Activated T-cell treated with anti-CD3 and anti-CD28 coated beads for 48 hours (primary cell): ENCODE measurements around the gene GPD1.

Source experiments
- DNase-seq: peaks from one replicate; pipeline ENCODE4 v3.0.0-alpha.2; 2020; ENCODE audit warnings: low read depth

Gene GPD1

DNA sequence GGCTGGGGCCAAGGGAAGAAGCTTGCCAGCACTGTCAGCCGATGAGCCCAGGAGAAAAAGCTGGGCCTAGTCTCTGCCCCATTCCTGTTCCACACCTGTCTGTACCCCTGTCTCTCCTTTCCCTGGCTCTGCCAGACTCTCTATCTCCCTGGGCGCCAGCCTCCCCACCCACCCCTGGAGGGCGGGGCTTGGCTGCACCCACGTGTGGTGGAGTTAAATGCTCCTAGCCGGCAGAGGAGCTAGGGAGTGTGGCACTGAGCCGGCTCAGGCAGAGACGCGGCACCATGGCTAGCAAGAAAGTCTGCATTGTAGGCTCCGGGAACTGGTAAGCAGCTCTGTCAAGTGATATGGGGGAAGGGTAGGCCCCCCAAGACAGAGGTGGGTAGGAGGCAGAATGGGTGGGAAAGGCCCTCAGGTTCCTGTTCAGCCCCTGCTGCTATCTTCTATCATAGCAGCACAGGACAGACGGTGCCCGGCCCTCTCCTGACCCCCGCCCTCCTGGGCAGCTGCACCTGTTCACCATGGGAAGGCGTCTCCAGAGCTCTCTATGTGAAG, at the start of gene GPD1:
GPD1 (plus strand) TSS at position 242 of the 555 bp plus-strand sequence; CDS start at position 285, 43 bp downstream.
- DNase-seq: no peak

GRCh38 chr12:50055831-50056638, 47.8 kb upstream of the GPD1 start:
- DNase-seq: peak; percentile 60

- DNase-seq: no peak
These were observed 47.2 kb upstream of the GPD1 start for GRCh38 chr12:50056639-50056976.

DNA sequence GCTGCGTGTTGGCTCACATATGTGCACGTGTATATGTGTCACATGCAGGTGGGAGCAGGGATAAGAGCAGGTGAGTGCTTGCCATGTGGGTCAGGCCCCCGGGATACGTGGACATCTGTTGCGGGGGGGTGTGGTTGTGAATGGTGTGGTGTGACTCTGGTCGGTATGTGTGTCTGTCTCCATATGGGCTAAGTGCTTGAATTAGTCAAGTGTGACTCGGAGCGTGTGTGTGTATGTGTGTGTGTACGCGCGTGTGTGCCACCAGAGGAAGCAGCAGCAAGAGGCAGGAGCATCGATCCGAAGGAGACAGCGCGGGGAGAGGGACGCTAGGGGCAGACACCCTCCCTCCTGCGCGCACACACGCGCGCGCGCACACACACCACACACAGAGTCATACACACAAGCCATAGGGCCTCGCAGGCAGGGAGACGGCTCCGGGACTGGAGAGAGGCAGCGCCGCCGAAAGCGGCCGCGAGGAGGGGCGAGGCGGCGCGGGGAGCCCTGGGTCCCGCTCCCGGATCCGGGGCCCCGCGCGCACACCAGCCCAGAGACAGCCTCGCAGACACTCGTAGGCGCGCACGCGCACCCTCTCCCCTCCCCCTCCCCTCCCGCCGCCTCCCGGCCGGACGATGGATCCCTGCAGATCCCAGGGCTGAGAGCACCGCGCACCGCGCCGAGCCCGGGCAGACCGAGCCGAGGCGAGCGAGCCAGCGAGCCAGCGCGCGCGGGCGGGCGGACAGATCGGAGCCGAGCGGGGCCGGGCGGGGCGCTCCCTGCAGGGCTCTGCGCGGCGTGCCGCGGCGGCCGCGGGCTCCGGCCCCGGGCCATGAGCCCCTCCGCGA, 46.6 kb upstream of the GPD1 start, which contains the start of gene ASIC1:
ASIC1 (plus strand) TSS at position 597 of the 842 bp plus-strand sequence. CDS start 1,171 bp downstream, outside the sequence.
- DNase-seq: peak; percentile 56

DNA sequence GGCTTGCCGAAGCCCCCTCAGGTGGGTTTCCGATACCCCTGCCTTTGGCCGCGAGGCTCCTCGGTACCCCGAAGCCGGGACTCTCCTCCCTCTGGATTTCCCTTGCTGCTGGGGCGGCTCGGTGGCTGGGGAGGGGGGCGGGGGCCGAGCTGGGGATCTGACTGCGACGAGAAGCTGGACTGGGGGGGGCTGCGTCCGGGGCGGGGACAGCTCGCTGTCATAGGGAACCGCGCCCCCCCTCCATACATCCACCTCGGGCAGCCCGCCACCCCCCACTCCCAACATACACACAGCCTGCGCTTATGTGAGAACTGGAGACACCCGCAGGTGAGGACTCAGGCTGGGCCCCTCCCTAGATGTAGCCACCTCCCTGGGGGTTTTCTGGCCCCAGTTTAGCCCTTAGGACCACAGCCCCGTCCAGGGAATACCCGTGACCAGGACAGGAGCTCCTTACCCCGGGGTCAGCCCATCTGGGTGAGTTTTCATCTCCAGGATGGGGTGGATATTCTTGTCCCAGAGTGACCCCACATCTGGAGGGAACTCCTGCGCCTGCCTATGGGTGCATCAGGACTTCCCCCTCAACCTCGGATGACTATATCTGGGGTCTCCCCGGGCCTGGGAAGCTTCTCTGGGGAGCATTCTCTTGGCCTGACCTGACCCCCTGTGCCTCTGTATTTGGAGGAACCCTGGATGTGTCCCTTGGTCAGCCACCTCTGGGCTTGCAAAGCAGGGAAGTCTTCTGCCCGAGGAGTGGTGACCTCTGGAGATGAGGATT, 45.7 kb upstream of the GPD1 start:
- DNase-seq: no peak

GRCh38 chr12:50058743-50059312, 45.0 kb upstream of the GPD1 start:
- DNase-seq: no peak

- DNase-seq: peak; percentile 55
These were observed 44.2 kb upstream of the GPD1 start for GRCh38 chr12:50059440-50060119.

DNA sequence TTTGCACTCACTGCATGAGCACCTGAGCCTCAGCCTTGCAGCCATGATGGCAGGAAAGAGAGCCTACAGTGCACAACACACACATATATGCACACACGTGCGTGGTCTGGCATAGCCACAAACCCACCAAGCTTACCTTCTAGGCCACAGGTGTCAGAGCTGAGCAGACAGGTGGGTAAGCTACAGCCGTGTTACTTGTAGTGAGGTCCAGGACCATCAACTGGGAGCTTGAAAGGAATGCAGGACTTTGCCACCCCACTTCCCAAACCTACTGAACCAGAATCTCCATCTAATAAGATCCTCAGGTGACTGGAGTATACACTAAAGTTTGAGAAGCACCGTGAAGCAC, 43.7 kb upstream of the GPD1 start:
- no peak for DNase-seq

GRCh38 chr12:50061171-50061570, 42.6 kb upstream of the GPD1 start:
- no peak for DNase-seq

- no peak for DNase-seq
These were observed 41.7 kb upstream of the GPD1 start for GRCh38 chr12:50061946-50062686.

GRCh38 chr12:50062728-50063460, 40.9 kb upstream of the GPD1 start:
- no peak for DNase-seq

GRCh38 chr12:50065726-50066310, 38.0 kb upstream of the GPD1 start:
- DNase-seq: no peak

GRCh38 chr12:50066402-50066801, 37.4 kb upstream of the GPD1 start:
- DNase-seq: no peak

GRCh38 chr12:50069069-50069468, 34.7 kb upstream of the GPD1 start:
- DNase-seq: no peak

- no peak for DNase-seq
These were observed 34.3 kb upstream of the GPD1 start for GRCh38 chr12:50069539-50069938.

GRCh38 chr12:50070314-50071060, 33.3 kb upstream of the GPD1 start:
- DNase-seq: peak; percentile 42

GRCh38 chr12:50072198-50072907, 31.5 kb upstream of the GPD1 start:
- no peak for DNase-seq

DNA sequence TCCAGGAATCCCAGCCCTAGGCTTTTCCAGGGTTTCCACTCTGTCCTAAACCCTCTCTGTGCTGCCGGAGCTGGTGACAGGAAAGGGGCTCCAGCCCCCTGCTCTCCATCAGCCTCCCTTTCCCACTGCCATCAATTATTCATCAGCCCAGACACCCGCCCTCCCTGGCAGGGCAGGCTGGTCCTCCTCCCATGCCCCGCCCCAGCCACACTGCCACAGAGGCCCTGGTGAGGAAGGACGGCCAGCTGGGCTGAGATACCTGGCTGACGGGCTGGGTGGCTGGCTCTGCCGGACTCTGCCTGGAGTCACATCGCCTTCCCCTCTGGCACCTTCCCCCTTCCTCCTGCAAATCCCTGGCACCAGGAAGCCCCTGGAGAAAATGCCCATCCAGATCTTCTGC, 30.6 kb upstream of the GPD1 start:
- DNase-seq: no peak
